Stimulated activated CD4-positive, alpha-beta T cell treated with anti-CD3 and anti-CD28 coated beads, Interleukin-12 subunit alpha, Interleukin-12 subunit beta, amount 100 ng/mL, for 4 hours (primary cell): ENCODE data around the gene TMEM80.
"Not testable (repeated sequence)": the region's sequence is repeated elsewhere in the genome, so short reads cannot be mapped to it uniquely, and the experiment has no call there.

Experiments used
- DNase-seq: peaks from one replicate; pipeline ENCODE4 v3.0.0-alpha.2; 2020

Gene TMEM80

GRCh38 chr11:723120-723883, 27.7 kb downstream of the TMEM80 start:
- DNase-seq, result peak; percentile 34

DNA sequence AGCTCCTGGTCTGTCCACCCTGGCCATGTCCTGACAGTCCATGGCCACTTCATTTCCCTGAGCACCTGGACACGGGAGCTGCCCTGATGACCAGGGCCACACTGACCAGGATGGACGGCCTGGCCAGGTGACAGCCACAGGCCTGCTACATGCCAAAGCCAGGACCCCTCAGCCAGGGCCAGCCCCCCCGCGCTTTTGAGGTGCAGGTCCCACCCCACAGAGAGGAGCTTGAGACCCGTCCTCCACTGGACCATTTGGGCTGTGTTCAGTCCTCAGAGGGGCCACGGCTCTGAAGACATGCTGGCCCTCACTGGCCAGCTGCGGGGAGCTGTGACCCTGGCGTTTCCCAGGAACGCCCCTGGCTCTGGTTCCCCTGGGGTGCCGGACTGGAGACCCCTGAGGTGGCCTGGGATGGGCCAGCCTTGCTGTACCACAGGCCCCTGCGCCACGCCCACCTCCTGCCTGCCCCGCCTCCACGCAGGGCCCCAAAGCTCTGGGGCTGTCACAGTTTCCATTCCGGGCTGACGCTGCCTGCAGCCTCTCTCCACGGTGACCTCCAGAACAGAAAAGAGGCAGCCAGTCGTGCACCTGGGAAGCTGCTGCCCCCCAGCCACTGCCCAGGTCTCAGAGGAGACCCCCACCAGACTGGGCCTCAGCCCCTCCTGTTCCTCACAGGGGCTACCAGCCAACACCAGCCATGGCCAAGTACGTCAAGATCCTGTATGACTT, 28.6 kb downstream of the TMEM80 start:
- no peak for DNase-seq

GRCh38 chr11:724778-725386, 29.3 kb downstream of the TMEM80 start:
- no peak for DNase-seq

- DNase-seq, result no peak
Measured at GRCh38 chr11:725624-726202, 30.1 kb downstream of the TMEM80 start.

GRCh38 chr11:726278-727220, 30.9 kb downstream of the TMEM80 start:
- DNase-seq, result peak; percentile 49

- no peak for DNase-seq
Measured at GRCh38 chr11:727281-727701, 31.7 kb downstream of the TMEM80 start.

GRCh38 chr11:727859-728748, 32.5 kb downstream of the TMEM80 start:
- DNase-seq, result peak; percentile 79

DNA sequence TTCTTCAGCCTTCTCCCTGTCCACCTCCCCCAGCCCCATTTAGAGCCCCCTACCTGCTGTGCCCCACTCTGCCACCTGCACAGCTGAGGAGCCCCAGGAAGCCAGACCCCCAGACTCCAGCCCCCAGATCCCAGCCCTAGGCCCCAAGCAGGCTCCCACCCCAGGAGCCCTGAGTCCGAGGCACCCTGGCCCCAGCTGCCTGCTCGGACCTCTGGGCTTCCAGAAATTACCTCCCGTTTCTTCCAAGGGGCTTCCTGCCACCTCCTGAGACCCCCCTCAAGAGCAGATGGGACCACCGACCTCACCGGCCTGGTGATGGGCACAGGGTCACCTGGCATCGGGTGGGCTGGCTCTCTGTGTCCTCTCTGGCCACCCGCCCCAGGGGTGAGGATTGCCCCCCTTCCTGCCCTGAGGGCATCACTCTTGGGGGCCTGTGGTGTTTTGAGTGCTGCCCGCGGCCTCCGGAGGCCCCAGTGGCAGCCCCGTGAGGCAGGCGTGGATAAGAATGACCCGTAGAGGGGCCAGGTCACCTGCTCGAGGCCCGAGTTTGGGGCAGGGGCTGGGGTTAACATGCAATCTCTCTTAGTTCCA, 33.4 kb downstream of the TMEM80 start:
- no peak for DNase-seq

- no peak for DNase-seq
Measured at GRCh38 chr11:729492-730074, 34.0 kb downstream of the TMEM80 start.

- DNase-seq, result no peak
Measured at GRCh38 chr11:733072-733471, 37.5 kb downstream of the TMEM80 start.

DNA sequence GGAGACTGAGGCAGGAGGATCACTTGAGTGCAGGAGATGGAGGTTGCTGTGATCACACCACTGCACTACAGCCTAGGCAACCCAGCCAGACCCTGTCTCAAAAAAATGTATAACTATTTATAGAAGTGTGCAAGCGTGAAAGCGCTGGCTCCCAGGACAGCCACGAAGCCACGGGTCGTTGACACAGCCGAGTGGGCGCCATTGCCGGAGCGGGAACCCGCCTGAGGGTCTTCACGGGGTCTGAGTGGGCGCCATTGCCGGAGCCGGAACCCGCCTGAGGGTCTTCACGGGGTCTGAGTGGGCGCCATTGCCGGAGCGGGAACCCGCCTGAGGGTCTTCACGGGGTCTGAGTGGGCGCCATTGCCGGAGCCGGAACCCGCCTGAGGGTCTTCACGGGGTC, 38.9 kb downstream of the TMEM80 start:
- not testable (repeated sequence) for DNase-seq

GRCh38 chr11:737366-737765, 41.8 kb downstream of the TMEM80 start:
- no peak for DNase-seq

- DNase-seq, result not testable (repeated sequence)
Measured at GRCh38 chr11:737899-738298, 42.3 kb downstream of the TMEM80 start.

DNA sequence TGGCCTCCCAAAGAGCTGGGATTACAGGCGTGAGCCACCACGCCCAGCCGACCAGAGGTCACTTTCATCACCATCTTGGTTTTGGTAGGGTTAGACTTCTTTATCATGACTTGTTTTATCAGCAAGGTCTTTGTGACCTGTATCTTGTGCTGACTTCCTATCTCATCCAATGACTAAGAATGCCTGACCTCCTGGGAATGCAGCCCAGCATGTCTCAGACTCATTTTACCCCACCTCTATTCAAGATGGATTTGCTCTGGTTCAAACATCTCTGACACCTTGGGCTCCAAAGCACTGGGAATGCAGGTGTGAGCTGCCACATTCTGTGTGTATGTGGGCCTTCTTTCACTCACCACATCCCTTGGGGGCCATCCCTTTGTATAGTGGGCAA, 46.5 kb downstream of the TMEM80 start:
- no peak for DNase-seq

GRCh38 chr11:742571-743201, 47.1 kb downstream of the TMEM80 start:
- no peak for DNase-seq

DNA sequence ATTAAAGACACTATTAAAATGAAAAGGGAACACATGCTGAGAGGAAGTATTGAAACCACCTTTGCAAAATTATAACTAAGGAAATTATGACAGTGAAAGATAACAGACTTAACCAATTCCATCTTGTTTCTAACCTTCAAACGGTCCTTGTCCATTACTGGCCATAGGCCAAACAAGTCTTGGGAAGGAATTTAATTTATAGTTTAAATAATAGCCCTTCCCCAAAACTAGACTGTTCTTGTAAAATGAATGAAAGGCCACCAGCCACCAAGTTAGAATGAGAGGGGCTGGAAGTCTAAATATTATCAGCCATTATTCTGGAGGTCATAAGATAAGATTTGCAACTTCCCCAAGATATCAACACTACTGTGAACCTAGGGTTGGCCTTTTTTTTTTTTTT, 49.8 kb downstream of the TMEM80 start:
- DNase-seq, result no peak

DNA sequence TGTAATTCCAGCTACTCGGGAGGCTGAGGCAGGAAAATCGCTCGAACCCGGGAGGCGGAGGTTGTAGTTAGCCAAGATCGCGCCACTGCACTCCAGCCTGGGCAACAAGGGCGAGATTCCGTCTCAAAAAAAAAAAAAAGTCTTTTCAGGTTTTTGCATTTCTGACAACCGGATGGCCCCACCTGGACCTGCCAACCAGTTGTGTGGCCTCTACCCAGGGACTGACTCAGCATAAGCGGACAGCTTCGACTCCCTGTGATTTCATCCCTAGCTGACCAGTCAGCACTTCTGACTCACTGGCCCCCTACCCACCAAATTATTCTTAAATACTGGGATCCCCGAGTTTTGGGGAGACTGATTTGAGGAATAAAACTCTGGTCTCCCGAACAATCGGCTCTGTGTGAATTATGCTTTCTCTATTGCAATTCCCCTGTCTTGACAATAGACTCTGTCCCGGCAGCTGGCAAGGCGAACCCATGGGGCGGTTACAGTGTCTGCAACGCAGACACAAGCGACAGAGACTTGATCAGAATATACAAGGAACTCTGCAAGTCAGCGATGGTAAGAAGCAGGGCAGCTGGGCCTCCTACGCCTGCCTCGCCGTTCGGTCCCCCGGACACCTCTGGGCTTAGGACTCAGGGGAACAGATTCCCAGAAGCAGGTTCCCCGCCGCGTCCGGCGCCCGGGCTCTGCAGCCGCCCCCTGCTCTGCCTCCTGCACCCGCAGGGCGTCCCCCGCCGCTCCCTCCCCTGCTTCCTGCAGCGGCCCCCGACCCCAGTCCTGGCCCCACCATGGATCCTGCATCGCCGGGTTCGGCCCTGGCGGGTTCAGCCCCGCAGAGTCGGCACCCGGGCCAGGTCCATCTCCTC, 50.9 kb downstream of the TMEM80 start:
- no peak for DNase-seq

- peak; percentile 87 for DNase-seq
Measured at GRCh38 chr11:747158-748006, 51.8 kb downstream of the TMEM80 start, which contains the start of gene TALDO1. TALDO1 (plus strand) TSS chr11:747464; CDS start chr11:747482, 18 bp downstream.
